C4-2B (cell line): Measurements from ENCODE around the gene SNTG2.
"Not testable (repeated sequence)": the region's sequence is repeated elsewhere in the genome, so short reads cannot be mapped to it uniquely, and the experiment has no call there.

Experiments used
- H3K27ac ChIP-seq: fragments of 450-650 bp; 2 replicates; pipeline ENCODE4 v1.5.1; 2017
- ZFX ChIP-seq: fragments of 450-650 bp; IDR thresholded peaks from 2 replicates; pipeline ENCODE4 v1.6.1; 2017
- TF ChIP-seq, protein P1 (sequence below): fragments of 450-650 bp; conservative IDR thresholded peaks from 2 replicates; pipeline ENCODE4 v1.5.1; 2017; ENCODE audit warnings: mild to moderate bottlenecking

Gene SNTG2

DNA sequence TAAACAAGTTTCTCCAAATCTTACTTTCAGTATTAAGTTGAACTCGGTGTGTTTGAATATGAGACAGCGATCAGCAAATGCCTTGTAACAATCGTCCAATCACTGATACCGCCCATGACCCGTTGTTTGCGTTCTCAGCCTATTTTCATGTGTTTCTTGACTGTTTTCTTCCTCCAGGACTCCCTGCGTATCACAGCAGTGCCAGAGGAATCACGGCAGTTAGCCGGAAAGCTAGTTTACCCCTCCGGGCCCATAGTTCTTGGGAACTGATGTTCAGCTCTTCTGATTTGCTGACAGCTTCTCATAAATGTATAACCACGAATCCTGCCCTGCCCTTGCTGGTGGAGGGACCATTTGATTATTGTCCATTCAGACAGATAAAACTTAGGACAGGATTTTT is 420.4 kb downstream of the SNTG2 start:
- H3K27ac ChIP-seq, result no peak overlapping the region
- TF ChIP-seq, protein P1, sequence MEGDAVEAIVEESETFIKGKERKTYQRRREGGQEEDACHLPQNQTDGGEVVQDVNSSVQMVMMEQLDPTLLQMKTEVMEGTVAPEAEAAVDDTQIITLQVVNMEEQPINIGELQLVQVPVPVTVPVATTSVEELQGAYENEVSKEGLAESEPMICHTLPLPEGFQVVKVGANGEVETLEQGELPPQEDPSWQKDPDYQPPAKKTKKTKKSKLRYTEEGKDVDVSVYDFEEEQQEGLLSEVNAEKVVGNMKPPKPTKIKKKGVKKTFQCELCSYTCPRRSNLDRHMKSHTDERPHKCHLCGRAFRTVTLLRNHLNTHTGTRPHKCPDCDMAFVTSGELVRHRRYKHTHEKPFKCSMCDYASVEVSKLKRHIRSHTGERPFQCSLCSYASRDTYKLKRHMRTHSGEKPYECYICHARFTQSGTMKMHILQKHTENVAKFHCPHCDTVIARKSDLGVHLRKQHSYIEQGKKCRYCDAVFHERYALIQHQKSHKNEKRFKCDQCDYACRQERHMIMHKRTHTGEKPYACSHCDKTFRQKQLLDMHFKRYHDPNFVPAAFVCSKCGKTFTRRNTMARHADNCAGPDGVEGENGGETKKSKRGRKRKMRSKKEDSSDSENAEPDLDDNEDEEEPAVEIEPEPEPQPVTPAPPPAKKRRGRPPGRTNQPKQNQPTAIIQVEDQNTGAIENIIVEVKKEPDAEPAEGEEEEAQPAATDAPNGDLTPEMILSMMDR, result no peak
- TF ChIP-seq ZFX, result no peak

DNA sequence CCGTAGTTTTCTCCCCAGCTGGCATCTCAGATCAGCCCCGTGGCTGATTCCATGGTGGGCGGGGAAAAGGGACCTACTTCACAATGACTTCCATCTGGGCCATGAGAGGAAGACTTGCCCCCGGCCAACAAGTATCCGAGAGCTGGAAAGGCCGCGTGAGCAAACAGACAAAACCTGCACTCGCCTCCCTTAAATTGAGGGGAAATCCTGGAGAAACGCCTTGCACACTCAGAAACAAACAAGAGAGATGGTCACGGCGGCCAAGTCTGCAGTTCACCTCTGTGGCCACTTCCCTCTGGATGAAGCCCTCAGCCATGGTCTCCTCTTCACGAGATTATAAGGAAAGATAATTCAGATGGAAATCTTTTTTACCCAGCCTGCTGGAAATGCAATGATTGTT is 423.2 kb downstream of the SNTG2 start:
- TF ChIP-seq, protein P1, result no peak
- no peak for TF ChIP-seq ZFX
- H3K27ac ChIP-seq, result no peak overlapping the region

DNA sequence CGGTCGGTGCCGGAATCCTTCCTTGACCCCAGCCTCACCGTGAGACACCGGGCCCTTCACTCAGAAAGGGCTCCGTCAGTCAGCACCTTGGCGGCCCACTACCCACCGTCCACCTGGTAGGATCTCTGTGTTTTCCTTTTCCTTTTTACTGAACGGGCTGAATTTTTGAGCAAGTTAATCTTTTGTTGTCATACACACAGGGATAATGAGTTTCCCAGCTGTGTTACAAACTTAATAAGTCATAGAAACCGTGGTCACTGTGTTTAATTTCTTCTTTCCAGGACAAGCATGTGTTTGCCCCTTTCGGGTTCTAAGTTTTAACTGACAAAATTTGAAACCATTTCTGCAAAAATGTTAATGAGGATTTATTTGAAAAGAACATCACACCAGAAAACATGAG is 423.6 kb downstream of the SNTG2 start:
- TF ChIP-seq ZFX, result no peak
- TF ChIP-seq, protein P1, result no peak
- no peak overlapping the region for H3K27ac ChIP-seq

DNA sequence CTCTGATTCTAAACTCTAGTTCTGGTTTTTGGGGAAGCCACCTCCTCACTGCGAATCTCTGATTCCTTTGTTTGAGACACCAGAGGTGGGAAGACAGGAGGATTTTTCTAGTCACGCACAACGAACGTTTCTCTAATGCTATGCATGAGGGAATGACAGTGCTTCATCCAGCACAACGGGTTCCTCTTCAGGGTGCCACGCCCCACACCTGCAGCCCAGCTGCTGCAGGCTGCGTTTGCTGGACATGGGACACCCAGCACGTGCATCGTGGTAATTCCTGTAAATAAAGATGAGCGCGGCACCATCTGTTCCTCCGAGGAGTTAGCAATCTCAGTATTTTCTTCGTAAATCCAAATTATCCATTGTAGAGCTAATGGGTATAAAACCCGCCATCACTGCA is 425.1 kb downstream of the SNTG2 start:
- no peak for TF ChIP-seq ZFX
- TF ChIP-seq, protein P1, result no peak
- no peak overlapping the region for H3K27ac ChIP-seq

DNA sequence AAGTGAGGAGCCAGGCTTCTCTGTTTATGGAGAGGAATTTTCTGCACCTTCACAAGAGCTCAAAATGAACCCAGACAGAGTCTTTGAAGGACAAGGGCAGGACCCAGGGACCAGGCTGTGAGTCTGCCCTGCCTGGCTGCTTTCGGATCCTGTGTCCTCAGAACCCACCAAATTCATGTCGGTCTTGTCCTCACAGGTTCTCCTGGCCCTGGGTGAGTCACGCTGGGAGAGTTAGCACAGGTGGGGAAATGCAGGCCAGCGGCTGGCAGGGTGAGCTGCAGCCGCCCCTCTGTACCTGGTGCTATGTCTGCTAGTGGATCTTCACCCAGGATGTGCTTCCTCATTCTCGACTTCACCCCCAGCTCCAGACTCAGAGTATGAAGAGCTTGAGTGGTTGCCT is 426.8 kb downstream of the SNTG2 start:
- no peak overlapping the region for H3K27ac ChIP-seq
- TF ChIP-seq ZFX, result no peak

DNA sequence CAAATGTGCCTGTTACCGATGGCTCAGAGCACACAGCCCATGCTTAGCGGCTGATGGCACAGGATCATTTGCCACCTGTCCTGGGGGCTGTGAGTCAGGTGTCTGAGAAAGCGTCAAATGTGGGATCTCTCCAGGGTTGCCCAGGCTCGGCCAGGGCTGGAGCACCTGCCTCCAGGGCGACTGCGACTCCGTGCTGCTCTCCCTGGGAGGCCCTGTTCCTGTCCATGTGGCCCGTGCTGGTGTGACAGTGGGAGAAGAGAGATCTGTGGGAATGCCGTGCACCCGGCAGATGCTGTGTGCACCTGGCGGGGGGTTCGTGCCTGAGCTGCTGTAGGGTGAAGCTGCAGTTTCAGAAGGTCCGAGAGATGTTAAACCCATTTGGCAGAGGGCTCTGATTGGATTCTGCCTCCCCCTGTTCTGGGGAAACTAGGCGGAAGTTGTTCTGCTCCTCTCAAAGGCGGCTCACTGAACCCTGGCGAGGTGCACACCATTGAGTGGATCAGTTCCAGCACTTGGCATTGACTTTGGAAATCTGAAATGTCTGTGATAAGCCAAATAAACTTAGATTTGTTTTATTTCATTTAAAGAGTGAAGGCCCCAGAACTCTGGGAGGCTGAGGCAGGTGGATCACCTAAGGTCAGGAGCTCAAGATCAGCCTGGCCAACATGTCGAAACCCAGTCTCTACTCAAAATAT is 428.0 kb downstream of the SNTG2 start:
- H3K27ac ChIP-seq, result no peak overlapping the region
- TF ChIP-seq, protein P1, result no peak
- no peak for TF ChIP-seq ZFX

DNA sequence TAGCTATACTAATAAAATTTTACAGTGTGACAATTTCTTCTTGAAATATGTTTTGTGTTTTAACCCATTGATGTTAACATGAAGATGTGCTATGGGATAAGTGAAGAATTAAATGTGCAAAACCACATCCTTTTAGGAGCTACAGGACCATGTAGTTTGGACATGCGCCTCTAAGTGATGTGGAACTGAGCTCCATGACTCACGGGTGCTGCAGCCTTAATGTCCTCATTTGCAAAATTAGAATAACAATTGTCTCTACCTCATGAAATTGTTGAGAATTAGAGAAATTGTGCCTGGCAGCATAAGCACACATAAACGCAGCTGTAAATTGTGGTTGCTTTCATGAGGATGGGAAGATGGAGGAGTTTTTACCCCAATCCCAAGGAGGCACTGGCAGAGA is 431.0 kb downstream of the SNTG2 start:
- H3K27ac ChIP-seq, result no peak overlapping the region
- no peak for TF ChIP-seq ZFX
- TF ChIP-seq, protein P1, result no peak

DNA sequence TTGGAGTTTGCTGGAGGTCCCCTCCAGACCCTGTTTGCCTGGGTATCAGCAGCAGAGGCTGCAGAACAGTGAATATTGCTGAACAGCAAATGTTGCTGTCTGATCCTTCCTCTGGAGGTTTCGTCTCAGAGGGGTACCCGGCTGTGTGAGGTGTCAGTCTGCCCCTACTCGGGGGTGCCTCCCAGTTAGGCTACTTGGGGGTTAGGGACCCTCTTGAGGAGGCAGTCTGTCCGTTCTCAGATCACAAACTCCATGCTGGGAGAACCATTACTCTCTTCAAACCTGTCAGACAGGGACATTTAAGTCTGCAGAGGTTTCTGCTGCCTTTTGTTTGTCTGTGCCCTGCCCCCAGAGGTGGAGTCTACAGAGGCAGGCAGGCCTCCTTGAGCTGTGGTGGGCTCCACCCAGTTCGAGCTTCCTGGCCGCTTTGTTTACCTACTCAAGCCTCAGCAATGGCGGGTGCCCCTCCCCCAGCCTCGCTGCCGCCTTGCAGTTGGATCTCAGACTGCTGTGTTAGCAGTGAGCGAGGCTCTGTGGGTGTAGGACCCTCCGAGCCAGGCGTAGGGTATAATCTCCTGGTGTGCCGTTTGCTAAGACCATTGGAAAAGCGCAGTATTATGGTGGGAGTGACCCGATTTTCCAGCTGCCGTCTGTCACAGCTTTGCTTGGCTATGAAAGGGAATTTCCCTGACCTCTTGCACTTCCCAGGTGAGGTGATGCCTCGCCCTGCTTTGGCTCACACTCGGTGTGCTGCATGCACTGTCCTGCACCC is 437.5 kb downstream of the SNTG2 start:
- H3K27ac ChIP-seq, result not testable (repeated sequence)

DNA sequence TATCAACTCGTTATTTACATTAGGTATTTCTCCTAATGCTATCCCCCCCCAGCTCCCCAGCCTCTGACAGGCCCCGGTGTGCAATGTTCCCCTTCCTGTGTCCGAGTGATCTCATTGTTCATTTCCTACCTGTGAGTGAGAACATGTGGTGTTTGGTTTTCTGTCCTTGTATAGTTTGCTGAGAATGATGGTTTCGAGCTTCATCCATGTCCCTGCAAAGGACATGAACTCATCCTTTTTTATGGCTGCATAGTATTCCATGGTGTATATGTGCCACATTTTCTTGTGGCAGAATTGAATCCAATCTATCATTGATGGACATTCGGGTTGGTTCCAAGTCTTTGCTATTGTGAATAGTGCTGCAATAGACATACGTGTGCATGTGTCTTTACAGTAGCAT is 439.5 kb downstream of the SNTG2 start:
- not testable (repeated sequence) for H3K27ac ChIP-seq
